ENCODE measurements around the gene PTPRN2. TPM values are rescaled to one million over a fixed set of nuclear protein-coding genes. Genes with fewer than 3 reads are reported as not detected.
A peak's percentile ranks its signal among the peaks of the same experiment; 100 is the strongest.
"Not testable (repeated sequence)": the region's sequence is repeated elsewhere in the genome, so short reads cannot be mapped to it uniquely, and the experiment has no call there.

PTPRN2 gene
- total RNA-seq, 1 donor from 2014 or later, result 32.2 TPM

- Mint-ChIP-seq H3K4me1 (no peaks in the 10 kb centered on the region), H3K9me3 (peaks cover 4% of the 10 kb centered on the region), H3K4me3 (no peak overlapping the region), H3K27ac (ENCODE audit: unreplicated experiment) (peak overlapping the region; percentile 57), H3K36me3 (ENCODE audit: low read depth) (peaks cover 5% of the 10 kb centered on the region), H3K27me3 (ENCODE audit: low read depth) (no peaks in the 10 kb centered on the region)
- TF ChIP-seq CTCF (conservative IDR thresholded peaks at IDR 0.05), result no peak
- no peak for DNase-seq (ENCODE audit: low read depth, low spot score)
Observed at GRCh38 chr7:158527495-158527894, 60.1 kb downstream of the PTPRN2 start.

GRCh38 chr7:158527038-158527437, 60.6 kb downstream of the PTPRN2 start:
- H3K36me3 Mint-ChIP-seq (ENCODE audit: low read depth), result peaks cover 8% of the 10 kb centered on the region
- TF ChIP-seq CTCF (conservative IDR thresholded peaks at IDR 0.05), result no peak
- H3K9me3 Mint-ChIP-seq, result peaks cover 4% of the 10 kb centered on the region
- no peaks in the 10 kb centered on the region for H3K4me1 Mint-ChIP-seq
- H3K4me3 Mint-ChIP-seq, result no peak overlapping the region
- no peak overlapping the region for H3K27ac Mint-ChIP-seq (ENCODE audit: unreplicated experiment)
- no peaks in the 10 kb centered on the region for H3K27me3 Mint-ChIP-seq (ENCODE audit: low read depth)
- no peak for DNase-seq (ENCODE audit: low read depth, low spot score)

- H3K27ac Mint-ChIP-seq (ENCODE audit: unreplicated experiment), result no peak overlapping the region
- H3K4me1 Mint-ChIP-seq, result no peaks in the 10 kb centered on the region
- H3K4me3 Mint-ChIP-seq, result no peak overlapping the region
- no peak for TF ChIP-seq CTCF (conservative IDR thresholded peaks at IDR 0.05)
- no peak for DNase-seq (ENCODE audit: low read depth, low spot score)
- no peaks in the 10 kb centered on the region for H3K27me3 Mint-ChIP-seq (ENCODE audit: low read depth)
- H3K9me3 Mint-ChIP-seq, result peaks cover 4% of the 10 kb centered on the region
- H3K36me3 Mint-ChIP-seq (ENCODE audit: low read depth), result peaks cover 8% of the 10 kb centered on the region
Observed at GRCh38 chr7:158526531-158526930, 61.1 kb downstream of the PTPRN2 start.

GRCh38 chr7:158525648-158526484, 61.8 kb downstream of the PTPRN2 start:
- no peak for TF ChIP-seq CTCF (conservative IDR thresholded peaks at IDR 0.05)
- H3K27me3 Mint-ChIP-seq (ENCODE audit: low read depth), result no peaks in the 10 kb centered on the region
- H3K27ac Mint-ChIP-seq (ENCODE audit: unreplicated experiment), result no peak overlapping the region
- no peak for DNase-seq (ENCODE audit: low read depth, low spot score)
- no peak overlapping the region for H3K4me3 Mint-ChIP-seq
- no peaks in the 10 kb centered on the region for H3K4me1 Mint-ChIP-seq
- peaks cover 8% of the 10 kb centered on the region for H3K36me3 Mint-ChIP-seq (ENCODE audit: low read depth)
- H3K9me3 Mint-ChIP-seq, result peaks cover 4% of the 10 kb centered on the region

- H3K9me3 Mint-ChIP-seq, result peaks cover 4% of the 10 kb centered on the region
- DNase-seq (ENCODE audit: low read depth, low spot score), result no peak
- no peaks in the 10 kb centered on the region for H3K27me3 Mint-ChIP-seq (ENCODE audit: low read depth)
- H3K4me3 Mint-ChIP-seq, result no peak overlapping the region
- peaks cover 11% of the 10 kb centered on the region for H3K36me3 Mint-ChIP-seq (ENCODE audit: low read depth)
- H3K27ac Mint-ChIP-seq (ENCODE audit: unreplicated experiment), result no peak overlapping the region
- no peak for TF ChIP-seq CTCF (conservative IDR thresholded peaks at IDR 0.05)
- no peaks in the 10 kb centered on the region for H3K4me1 Mint-ChIP-seq
Observed at GRCh38 chr7:158524749-158525635, 62.6 kb downstream of the PTPRN2 start.

- H3K4me3 Mint-ChIP-seq; H3K4me1 Mint-ChIP-seq; H3K27me3 Mint-ChIP-seq (ENCODE audit: low read depth); H3K27ac Mint-ChIP-seq (ENCODE audit: unreplicated experiment); H3K9me3 Mint-ChIP-seq: not testable (repeated sequence)
- peaks cover 11% of the 10 kb centered on the region for H3K36me3 Mint-ChIP-seq (ENCODE audit: low read depth)
- peak; percentile 6 for DNase-seq (ENCODE audit: low read depth, low spot score)
Observed at GRCh38 chr7:158524286-158524685, 63.3 kb downstream of the PTPRN2 start.

GRCh38 chr7:158523877-158524276, 63.7 kb downstream of the PTPRN2 start:
- H3K27ac Mint-ChIP-seq (ENCODE audit: unreplicated experiment); H3K9me3 Mint-ChIP-seq; H3K27me3 Mint-ChIP-seq (ENCODE audit: low read depth); H3K4me1 Mint-ChIP-seq; H3K4me3 Mint-ChIP-seq; DNase-seq (ENCODE audit: low read depth, low spot score): not testable (repeated sequence)
- peaks cover 11% of the 10 kb centered on the region for H3K36me3 Mint-ChIP-seq (ENCODE audit: low read depth)

- H3K27ac Mint-ChIP-seq (ENCODE audit: unreplicated experiment); DNase-seq (ENCODE audit: low read depth, low spot score); H3K27me3 Mint-ChIP-seq (ENCODE audit: low read depth); H3K4me3 Mint-ChIP-seq; H3K9me3 Mint-ChIP-seq; H3K4me1 Mint-ChIP-seq: not testable (repeated sequence)
- peaks cover 11% of the 10 kb centered on the region for H3K36me3 Mint-ChIP-seq (ENCODE audit: low read depth)
Observed at GRCh38 chr7:158523165-158523856, 64.3 kb downstream of the PTPRN2 start.
